Adrenal gland (tissue), 5 donors: ENCODE results near the gene PLA2G4E.

Experiments
- CTCF ChIP-seq, 6 experiments: fragments of 450-650 bp in 4 of 6; fragments of 200-600 bp in 2 of 6; sonication (generic) in 1 of 6; IDR thresholded peaks; 1 replicate in 5 of 6; 2 replicates in 1 of 6; pipeline versions ENCODE4 v1.5.1 to v1.8.0; 2016 to 2021; ENCODE audit warnings: antibody characterized with exemption in 6 of 6, mild to moderate bottlenecking in 2 of 6, moderate library complexity in 1 of 6
- POLR2A ChIP-seq, 2 donors: fragments of 450-650 bp; IDR thresholded peaks; one replicate each; pipeline ENCODE4 v1.6.1; 2017; ENCODE audit warnings: antibody characterized with exemption in 2 of 2, mild to moderate bottlenecking in 2 of 2, moderate library complexity in 1 of 2
- donor health status: DM: no; HTN: no; CAD: no.

GRCh38 chr15:41977757-41978383 lies 43.0 kb downstream of the PLA2G4E start:
- TF ChIP-seq CTCF (IDR thresholded peaks at IDR 0.05) (no peak), POLR2A (IDR thresholded peaks at IDR 0.05) (no peak)
